SK-N-SH (cell line): ENCODE measurements around the gene CELF2. TPM values are rescaled to one million over a fixed set of nuclear protein-coding genes. Genes with fewer than 3 reads are reported as not detected.

Source experiments
- CTCF ChIA-PET: fragments of 300-600, 350-600 bp; formaldehyde crosslinking; extraction: SDS; loops from one replicate; lab custom pipeline; 2021; lab: Yijun Ruan, JAX
- POLR2A ChIA-PET: fragments of 350-600 bp; sonication (Branson Sonifier 250); formaldehyde crosslinking; extraction: SDS; loops from one replicate; lab custom pipeline; 2020; ENCODE audit warnings: antibody characterized with exemption, inconsistent platforms; lab: Yijun Ruan, JAX
- DNase-seq: peaks from one replicate; pipeline ENCODE4 v3.0.0; 2012
- H2AFZ ChIP-seq: fragments of 200-600 bp; sonication (generic); 2 replicates; pipeline ENCODE4 v1.8.1; 2016; ENCODE audit warnings: antibody characterized with exemption, mild to moderate bottlenecking, low read depth
- H3F3A ChIP-seq: fragments of 200-600 bp; sonication (generic); replicated peaks from 2 replicates; pipeline ENCODE3; 2016; ENCODE audit warnings: antibody characterized with exemption, mild to moderate bottlenecking; ENCODE audit not compliant: insufficient read depth
- H3K27ac ChIP-seq, 2 experiments: fragments of 200-500 bp in 1 of 2; fragments of 200-600 bp in 1 of 2; sonication (Bioruptor generic) in 1 of 2; sonication (generic), shearing (Covaris generic) in 1 of 2; 2 replicates each; pipeline versions ENCODE4 v1.5.1 to v1.6.1; 2014 to 2016; ENCODE audit warnings: low read depth in 2 of 2, inconsistent platforms in 1 of 2, low read length in 1 of 2, mild to moderate bottlenecking in 1 of 2, mixed read lengths in 1 of 2
- H3K27me3 ChIP-seq: fragments of 200-600 bp; sonication (generic), shearing (Covaris generic); 2 replicates; pipeline ENCODE4 v1.6.1; 2016; ENCODE audit warnings: mixed run types; ENCODE audit not compliant: insufficient read depth
- H3K36me3 ChIP-seq, 2 experiments: fragments of 200-500 bp in 1 of 2; fragments of 200-600 bp in 1 of 2; sonication (Bioruptor generic) in 1 of 2; sonication (generic) in 1 of 2; replicated peaks in 1 of 2; 2 replicates each; pipeline versions ENCODE3 to v1.5.1; 2014 to 2016; ENCODE audit warnings: low read length in 1 of 2, mild to moderate bottlenecking in 1 of 2; ENCODE audit not compliant: insufficient read depth in 2 of 2, control insufficient read depth in 1 of 2
- H3K4me1 ChIP-seq, 2 experiments: fragments of 200-500 bp in 1 of 2; fragments of 200-600 bp in 1 of 2; sonication (Bioruptor generic) in 1 of 2; sonication (generic), shearing (Covaris generic) in 1 of 2; 2 replicates each; pipeline versions ENCODE4 v1.5.1 to v1.6.1; 2014 to 2016; ENCODE audit warnings: low read depth in 1 of 2, low read length in 1 of 2, mixed run types in 1 of 2; ENCODE audit not compliant: insufficient read depth in 2 of 2, control insufficient read depth in 1 of 2
- H3K4me2 ChIP-seq: fragments of 200-600 bp; sonication (generic), shearing (Covaris generic); 2 replicates; pipeline ENCODE4 v1.6.1; 2017; ENCODE audit warnings: mixed run types
- H3K4me3 ChIP-seq, 2 experiments: fragments of 200-500 bp in 1 of 2; fragments of 200-600 bp in 1 of 2; sonication (Bioruptor generic) in 1 of 2; sonication (generic), shearing (Covaris generic) in 1 of 2; 2 replicates each; pipeline versions ENCODE4 v1.5.1 to v1.8.1; 2014 to 2016; ENCODE audit warnings: low read depth in 2 of 2, inconsistent platforms in 1 of 2, low read length in 1 of 2, mild to moderate bottlenecking in 1 of 2, mixed read lengths in 1 of 2, moderate library complexity in 1 of 2
- H3K79me2 ChIP-seq: fragments of 200-600 bp; sonication (generic); 2 replicates; pipeline ENCODE4 v1.8.1; 2017; ENCODE audit warnings: mild to moderate bottlenecking; ENCODE audit not compliant: insufficient read depth
- H3K9ac ChIP-seq: fragments of 200-600 bp; sonication (generic); 2 replicates; pipeline ENCODE4 v1.6.1; 2017; ENCODE audit warnings: mixed run types
- H3K9me2 ChIP-seq: fragments of 200-600 bp; sonication (generic); 2 replicates; pipeline ENCODE4 v1.6.1; 2017; ENCODE audit warnings: mixed run types
- H3K9me3 ChIP-seq: fragments of 200-600 bp; sonication (generic); 2 replicates; pipeline ENCODE4 v1.6.1; 2017; ENCODE audit warnings: mixed run types, mild to moderate bottlenecking, moderate library complexity
- H4K20me1 ChIP-seq: fragments of 200-600 bp; sonication (generic); 2 replicates; pipeline ENCODE4 v1.6.1; 2017; ENCODE audit warnings: mild to moderate bottlenecking, mixed run types; ENCODE audit not compliant: insufficient read depth
- CTCF ChIP-seq: fragments of 200-600 bp; sonication (generic); IDR thresholded peaks from 2 replicates; pipeline ENCODE4 v1.6.1; 2017; ENCODE audit warnings: antibody characterized with exemption, mild to moderate bottlenecking, moderate library complexity
- EP300 ChIP-seq, 2 experiments: IDR thresholded peaks; 2 replicates each; pipeline versions ENCODE4 v1.4.0 to v1.6.1; 2012; ENCODE audit warnings: borderline replicate concordance in 1 of 2, low read depth in 1 of 2, low read length in 1 of 2
- EZH2phosphoT487 ChIP-seq: fragments of 200-600 bp; sonication (generic); IDR thresholded peaks from 2 replicates; pipeline ENCODE4 v1.6.1; 2017; ENCODE audit warnings: low read depth, mixed run types, mild to moderate bottlenecking, antibody characterized with exemption, moderate library complexity, borderline replicate concordance
- FOSL2 ChIP-seq: IDR thresholded peaks from 2 replicates; pipeline ENCODE4 v1.4.0; 2012; ENCODE audit warnings: low read depth, mild to moderate bottlenecking, moderate library complexity, borderline replicate concordance
- FOXJ3 ChIP-seq: sonication (generic); formaldehyde crosslinking; IDR thresholded peaks from 2 replicates; pipeline ENCODE4 v1.5.1; 2020; ENCODE audit warnings: mild to moderate bottlenecking, missing genetic modification reagents
- FOXM1 ChIP-seq: IDR thresholded peaks from 2 replicates; pipeline ENCODE4 v1.4.0; 2012; ENCODE audit warnings: low read depth, mild to moderate bottlenecking
- GABPA ChIP-seq: IDR thresholded peaks from 2 replicates; pipeline ENCODE4 v1.4.0; 2012; ENCODE audit warnings: low read depth, mild to moderate bottlenecking
- GATA2 ChIP-seq: sonication (generic); formaldehyde crosslinking; IDR thresholded peaks from 2 replicates; pipeline ENCODE4 v1.5.0; 2020; ENCODE audit warnings: mild to moderate bottlenecking, missing genetic modification reagents
- MAX ChIP-seq: IDR thresholded peaks from 2 replicates; pipeline ENCODE4 v1.4.0; 2012; ENCODE audit warnings: low read depth
- MEF2A ChIP-seq: IDR thresholded peaks from 2 replicates; pipeline ENCODE4 v1.4.0; 2012; ENCODE audit warnings: low read depth, borderline replicate concordance
- MXI1 ChIP-seq: IDR thresholded peaks from 2 replicates; pipeline ENCODE4 v1.6.1; 2012; ENCODE audit warnings: mild to moderate bottlenecking, low read depth, low read length, improper control_type of control experiment
- NRF1 ChIP-seq: IDR thresholded peaks from 2 replicates; pipeline ENCODE4 v1.6.1; 2012; ENCODE audit warnings: low read depth, mild to moderate bottlenecking, low read length
- POLR2AphosphoS5 ChIP-seq: IDR thresholded peaks from 2 replicates; pipeline ENCODE4 v1.6.1; 2012; ENCODE audit warnings: low read depth, low read length
- RAD21 ChIP-seq: IDR thresholded peaks from 2 replicates; pipeline ENCODE4 v1.6.1; 2012; ENCODE audit warnings: mild to moderate bottlenecking, low read length
- RFX5 ChIP-seq: IDR thresholded peaks from 2 replicates; pipeline ENCODE4 v1.6.1; 2012; ENCODE audit warnings: mild to moderate bottlenecking, improper control_type of control experiment, low read length
- RXRA ChIP-seq: IDR thresholded peaks from 2 replicates; pipeline ENCODE4 v1.4.0; 2012; ENCODE audit warnings: low read depth, mild to moderate bottlenecking, borderline replicate concordance
- SIN3A ChIP-seq: IDR thresholded peaks from 2 replicates; pipeline ENCODE4 v1.6.1; 2012; ENCODE audit warnings: low read depth, mild to moderate bottlenecking, low read length, moderate library complexity, borderline replicate concordance
- SMC3 ChIP-seq: IDR thresholded peaks from 2 replicates; pipeline ENCODE4 v1.6.1; 2012; ENCODE audit warnings: low read depth, low read length, improper control_type of control experiment
- TEAD4 ChIP-seq: IDR thresholded peaks from 2 replicates; pipeline ENCODE4 v1.4.0; 2012; ENCODE audit warnings: mild to moderate bottlenecking, borderline replicate concordance; ENCODE audit not compliant: insufficient read depth
- USF2 ChIP-seq: fragments of 150-350 bp; IDR thresholded peaks from 2 replicates; pipeline ENCODE4 v1.6.1; 2017; ENCODE audit warnings: antibody characterized with exemption, low read length, low read depth, borderline replicate concordance
- YY1 ChIP-seq: IDR thresholded peaks from 2 replicates; pipeline ENCODE4 v1.4.0; 2012; ENCODE audit warnings: low read depth, mild to moderate bottlenecking
- ZBTB33 ChIP-seq: IDR thresholded peaks from 2 replicates; pipeline ENCODE4 v1.4.0; 2012; ENCODE audit warnings: low read depth, borderline replicate concordance
- WGBS: methylation state at CpG from one replicate; pipeline ENCODE4 v1.1.6; 2017; ENCODE audit warnings: low lambda C conversion rate; 5-methylcytosine and 5-hydroxymethylcytosine counted together
- polyA plus RNA-seq, 3 experiments: library from polyadenylated mRNA; depleted of rRNA; stranded (reverse); fragments of >200 nt; gene quantifications; 2 replicates each; pipeline ENCODE4 v1.2.3, GENCODE V29; 2012

CELF2 gene
- polyA plus RNA-seq, 1 of the 3 experiments (the other 2 are of a cell fraction): 0.03 TPM

GRCh38 chr10:11065567-11065966 lies 47.9 kb downstream of the CELF2 start:
- H3K27me3 ChIP-seq: no peaks in the 10 kb centered on the region
- no peaks in the 10 kb centered on the region for H3F3A ChIP-seq
- TF ChIP-seq TEAD4: no peak
- TF ChIP-seq FOSL2: no peak
- TF ChIP-seq RAD21: no peak
- TF ChIP-seq RXRA: no peak
- no peak for TF ChIP-seq MXI1
- no peak for TF ChIP-seq EP300 (IDR thresholded peaks at IDR 0.05; ENCODE audit: borderline replicate concordance in 1 of 2, low read depth in 1 of 2, low read length in 1 of 2)
- TF ChIP-seq MEF2A: no peak
- no peak for TF ChIP-seq GABPA
- no peak for TF ChIP-seq MAX
- TF ChIP-seq CTCF: no peak
- no peak for TF ChIP-seq NRF1
- no peak for TF ChIP-seq FOXJ3
- no peak for TF ChIP-seq GATA2 (CRISPR knock-in tag)
- no peak for TF ChIP-seq FOXM1
- TF ChIP-seq SMC3: no peak
- no peak for TF ChIP-seq POLR2AphosphoS5
- no peak overlapping the region for H2AFZ ChIP-seq
- H3K4me2 ChIP-seq: no peak overlapping the region
- no peak overlapping the region for H3K9ac ChIP-seq
- WGBS: 28% methylated on average over 4 of the region's 4 CpGs
- H3K36me3 ChIP-seq: no peaks in the 10 kb centered on the region
- ChIA-PET POLR2A (no interaction called here), CTCF (interaction anchor here (0.7 kb wide), 1 partner anchor 11 kb away, joined by 3 read pairs; no protein-coding TSS in a partner anchor)
- H3K27ac ChIP-seq: no peak overlapping the region
- no peaks in the 10 kb centered on the region for H3K9me2 ChIP-seq
- DNase-seq: no peak
- no peaks in the 10 kb centered on the region for H3K79me2 ChIP-seq
- no peaks in the 10 kb centered on the region for H3K4me1 ChIP-seq
- no peak overlapping the region for H3K4me3 ChIP-seq
- H4K20me1 ChIP-seq: no peaks in the 10 kb centered on the region
- no peaks in the 10 kb centered on the region for H3K9me3 ChIP-seq

GRCh38 chr10:11066520-11066919 lies 48.8 kb downstream of the CELF2 start:
- CTCF ChIA-PET: interaction anchor here (0.6 to 1.5 kb wide), 2 partner anchors 16 to 130 kb away, joined by 3 read pairs; no protein-coding TSS in a partner anchor
- POLR2A ChIA-PET: no interaction called here
- H3K79me2 ChIP-seq: no peaks in the 10 kb centered on the region

More at GRCh38 chr10:11066520-11066919, 48.8 kb downstream of the CELF2 start:
- no peak for TF ChIP-seq GABPA
- TF ChIP-seq FOSL2: no peak
- TF ChIP-seq FOXJ3: no peak
- TF ChIP-seq FOXM1: no peak
- no peak for TF ChIP-seq RFX5
- no peak for TF ChIP-seq MXI1
- TF ChIP-seq TEAD4: no peak
- TF ChIP-seq EZH2phosphoT487: no peak
- no peak for TF ChIP-seq SIN3A
- TF ChIP-seq YY1: no peak
- no peak for TF ChIP-seq RAD21
- TF ChIP-seq USF2: no peak
- TF ChIP-seq GATA2 (CRISPR knock-in tag): no peak
- TF ChIP-seq ZBTB33: no peak
- TF ChIP-seq, all 33 proteins: peak for 0
- Histone ChIP-seq H3K9me3 (no peaks in the 10 kb centered on the region), H3K9ac (no peak overlapping the region), H2AFZ (no peak overlapping the region), H4K20me1 (no peaks in the 10 kb centered on the region), H3K4me2 (no peak overlapping the region), H3K27me3 (no peaks in the 10 kb centered on the region), H3K4me3 (no peak overlapping the region), H3K36me3 (no peaks in the 10 kb centered on the region), H3K27ac (no peak overlapping the region), H3K4me1 (no peaks in the 10 kb centered on the region), H3K9me2 (no peaks in the 10 kb centered on the region), H3F3A (no peaks in the 10 kb centered on the region)
- 30% methylated on average over 4 of the region's 4 CpGs for WGBS
- no peak for DNase-seq
